Measurements from ENCODE around the gene ZFAND3. TPM values are rescaled to one million over a fixed set of nuclear protein-coding genes. Genes with fewer than 3 reads are reported as not detected.

ZFAND3 gene
- total RNA-seq, 1 donor from 2014 or later, result 131 TPM

- Mint-ChIP-seq H3K36me3 (ENCODE audit: low read depth, unreplicated experiment) (peaks cover 18% of the 10 kb centered on the region), H3K4me3 (ENCODE audit: unreplicated experiment) (no peak overlapping the region), H3K9me3 (ENCODE audit: unreplicated experiment) (no peaks in the 10 kb centered on the region), H3K27me3 (ENCODE audit: low read depth, unreplicated experiment) (no peaks in the 10 kb centered on the region), H3K27ac (ENCODE audit: unreplicated experiment) (peak overlapping the region; percentile 38), H3K4me1 (ENCODE audit: low read depth, unreplicated experiment) (peaks cover 18% of the 10 kb centered on the region)
- Histone ChIP-seq H3K4me3 (ENCODE audit: insufficient read depth, low read depth, low read length) (no peak overlapping the region), H4K20me1 (ENCODE audit: insufficient read depth, low read length) (peaks cover 68% of the 10 kb centered on the region), H3K9ac (ENCODE audit: low read length) (no peak overlapping the region), H3K27me3 (ENCODE audit: insufficient read depth, low read length) (no peaks in the 10 kb centered on the region), H3K36me3 (ENCODE audit: insufficient read depth, low read length) (peaks cover 11% of the 10 kb centered on the region), H3K4me2 (ENCODE audit: low read length) (no peak overlapping the region), H2AFZ (ENCODE audit: low read depth, low read length) (no peak overlapping the region), H3K4me1 (ENCODE audit: insufficient read depth, low read length) (peaks cover 8% of the 10 kb centered on the region), H3K27ac (ENCODE audit: low read depth, low read length) (no peak overlapping the region), H3K9me3 (ENCODE audit: insufficient read depth, low read depth, low read length) (no peaks in the 10 kb centered on the region), H3K79me2 (ENCODE audit: insufficient read depth, low read length) (peaks cover 15% of the 10 kb centered on the region)
- no peak for DNase-seq (ENCODE audit: low read depth)
- TF ChIP-seq EZH2 (IDR thresholded peaks at IDR 0.05; ENCODE audit: insufficient read depth, low read length) (no peak), CTCF (IDR thresholded peaks at IDR 0.05; ENCODE audit: insufficient read depth, low read depth, low read length) (no peak)
- no peak for FAIRE-seq
Observed at GRCh38 chr6:38079537-38079936, 260.0 kb downstream of the ZFAND3 start.

- no peak for FAIRE-seq
- peaks cover 14% of the 10 kb centered on the region for H3K36me3 Mint-ChIP-seq (ENCODE audit: low read depth, unreplicated experiment)
- H3K4me3 ChIP-seq (ENCODE audit: insufficient read depth, low read depth, low read length), result no peak overlapping the region
Observed at GRCh38 chr6:38080360-38080759, 260.8 kb downstream of the ZFAND3 start.

More at GRCh38 chr6:38080360-38080759, 260.8 kb downstream of the ZFAND3 start:
- no peak for TF ChIP-seq EZH2 (IDR thresholded peaks at IDR 0.05; ENCODE audit: insufficient read depth, low read length)
- TF ChIP-seq CTCF (IDR thresholded peaks at IDR 0.05; ENCODE audit: insufficient read depth, low read depth, low read length), result no peak
- Mint-ChIP-seq H3K9me3 (ENCODE audit: unreplicated experiment) (no peaks in the 10 kb centered on the region), H3K27ac (ENCODE audit: unreplicated experiment) (no peak overlapping the region), H3K4me1 (ENCODE audit: low read depth, unreplicated experiment) (peaks cover 18% of the 10 kb centered on the region), H3K27me3 (ENCODE audit: low read depth, unreplicated experiment) (no peaks in the 10 kb centered on the region), H3K4me3 (ENCODE audit: unreplicated experiment) (no peak overlapping the region)
- H3K36me3 ChIP-seq (ENCODE audit: insufficient read depth, low read length), result peaks cover 7% of the 10 kb centered on the region
- DNase-seq (ENCODE audit: low read depth), result peak; percentile 33
- peaks cover 15% of the 10 kb centered on the region for H3K79me2 ChIP-seq (ENCODE audit: insufficient read depth, low read length)
- no peak overlapping the region for H3K27ac ChIP-seq (ENCODE audit: low read depth, low read length)
- peaks cover 63% of the 10 kb centered on the region for H4K20me1 ChIP-seq (ENCODE audit: insufficient read depth, low read length)
- peaks cover 8% of the 10 kb centered on the region for H3K4me1 ChIP-seq (ENCODE audit: insufficient read depth, low read length)
- H2AFZ ChIP-seq (ENCODE audit: low read depth, low read length), result no peak overlapping the region
- H3K9me3 ChIP-seq (ENCODE audit: insufficient read depth, low read depth, low read length), result no peaks in the 10 kb centered on the region
- no peak overlapping the region for H3K9ac ChIP-seq (ENCODE audit: low read length)
- H3K27me3 ChIP-seq (ENCODE audit: insufficient read depth, low read length), result no peaks in the 10 kb centered on the region
- H3K4me2 ChIP-seq (ENCODE audit: low read length), result peak overlapping the region; percentile 14

Measured in astrocyte (in vitro differentiated cells and primary cell).